CD4-positive, alpha-beta T cell (primary cell): Measurements from ENCODE around the gene SRPX2. TPM values are rescaled to one million over a fixed set of nuclear protein-coding genes. Genes with fewer than 3 reads are reported as not detected.

Experiments
- ATAC-seq: fragments of 200-7000 bp; cut with Tn5 transposase; one replicate; pipeline ENCODE4 v1.10.0; 2022; ENCODE audit warnings: mild to moderate bottlenecking; ENCODE audit not compliant: poor library complexity
- CTCF ChIA-PET: fragments of 350-600 bp; sonication (Branson Sonifier 250); formaldehyde crosslinking; loops from one replicate; lab custom pipeline; 2021; ENCODE audit warnings: antibody characterized with exemption, inconsistent platforms; lab: Charles Lee
- POLR2A ChIA-PET: fragments of 350-600 bp; sonication (Branson Sonifier 250); formaldehyde crosslinking; loops from one replicate; lab custom pipeline; 2021; ENCODE audit warnings: antibody characterized with exemption, inconsistent platforms; lab: Charles Lee
- DNase-seq, 14 experiments: peaks; one replicate each; pipeline ENCODE4 v3.0.0-alpha.2; 2013 to 2020; ENCODE audit warnings: mixed read lengths in 2 of 14
- H3K27ac ChIP-seq, 2 donors: one replicate each; pipeline versions ENCODE4 v1.5.1 to v1.7.0; 2013; ENCODE audit warnings: low read length in 2 of 2, low read depth in 1 of 2, mild to moderate bottlenecking in 1 of 2
- H3K27me3 ChIP-seq, 2 experiments: 1 replicate in 1 of 2; 2 replicates in 1 of 2; pipeline versions ENCODE4 v1.6.1 to v1.7.0; 2013; ENCODE audit warnings: low read length in 2 of 2, control low read depth in 1 of 2, mild to moderate bottlenecking in 1 of 2, moderate library complexity in 1 of 2; ENCODE audit not compliant: insufficient read depth in 2 of 2, control insufficient read depth in 1 of 2
- H3K36me3 ChIP-seq: one replicate; pipeline ENCODE4 v1.6.1; 2013; ENCODE audit warnings: low read length, control low read depth; ENCODE audit not compliant: insufficient read depth
- H3K4me1 ChIP-seq: one replicate; pipeline ENCODE4 v1.6.1; 2013; ENCODE audit warnings: low read length, control low read depth; ENCODE audit not compliant: insufficient read depth
- H3K4me3 ChIP-seq: one replicate; pipeline ENCODE4 v1.5.1; 2013; ENCODE audit warnings: mild to moderate bottlenecking, low read length, moderate library complexity
- H3K9me3 ChIP-seq, 2 experiments: 1 replicate in 1 of 2; 2 replicates in 1 of 2; pipeline versions ENCODE4 v1.6.1 to v1.7.0; 2013; ENCODE audit warnings: low read length in 2 of 2, mild to moderate bottlenecking in 2 of 2, control low read depth in 1 of 2, moderate library complexity in 1 of 2; ENCODE audit not compliant: control insufficient read depth in 1 of 2, insufficient read depth in 1 of 2
- H3K27ac Mint-ChIP-seq: one replicate; pipeline ENCODE4 v1.8.0; 2020; ENCODE audit warnings: mixed read lengths
- H3K27me3 Mint-ChIP-seq: one replicate; pipeline ENCODE4 v1.8.0; 2021; ENCODE audit warnings: mixed read lengths
- H3K36me3 Mint-ChIP-seq: one replicate; pipeline ENCODE4 v1.8.0; 2021; ENCODE audit warnings: low read depth, mixed read lengths
- H3K4me1 Mint-ChIP-seq: one replicate; pipeline ENCODE4 v1.8.0; 2021; ENCODE audit warnings: low read depth, mixed read lengths
- H3K4me3 Mint-ChIP-seq: one replicate; pipeline ENCODE4 v1.8.0; 2020; ENCODE audit warnings: mild to moderate bottlenecking, mixed read lengths
- H3K9me3 Mint-ChIP-seq: one replicate; pipeline ENCODE4 v1.8.0; 2020; ENCODE audit warnings: mixed read lengths
- intact Hi-C, 2 experiments: fragments of 100-400 bp; cut with DNase I in 1 of 2; cut with micrococcal nuclease in 1 of 2; formaldehyde crosslinking; loops; one replicate each; pipeline versions ENCODE4 v1.15.1 to v1.9.0; 2023 to 2025; cut with DNase I, micrococcal nuclease
- total RNA-seq, 174 experiments: library from RNA in 2 of 174; stranded (reverse) in 2 of 174; gene quantifications; one replicate each; pipeline ENCODE4 v1.2.3 and lab custom pipeline; 2021 to 2026
- TF ChIP-seq, protein P1 (sequence below): fragments of 200-600 bp; IDR thresholded peaks from one replicate; pipeline ENCODE4 v1.8.0; 2022; ENCODE audit warnings: antibody characterized with exemption, mild to moderate bottlenecking

SRPX2 gene
- total RNA-seq, 2 experiments from 2014 or later, result not detected

DNA sequence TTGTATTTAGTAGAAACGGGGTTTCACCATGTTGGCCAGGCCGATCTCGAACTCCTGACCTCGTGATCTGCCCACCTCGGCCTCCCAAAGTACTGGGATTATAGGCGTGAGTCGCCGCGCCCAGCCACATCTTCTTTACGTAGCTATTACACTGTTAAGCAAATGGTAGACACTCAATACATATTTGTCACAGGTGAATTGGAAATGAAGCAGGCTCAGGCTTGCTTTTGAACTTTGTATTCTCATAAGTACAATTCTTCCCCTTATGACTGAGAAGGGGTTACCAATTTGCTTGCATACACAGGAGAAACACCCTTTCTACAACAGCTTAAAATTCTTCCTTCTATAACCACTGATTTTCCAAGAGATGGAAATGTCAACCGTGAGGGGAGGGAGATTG, 787 bp upstream of the SRPX2 start:
- ATAC-seq, result no peak
- Histone ChIP-seq H3K27ac (no peak overlapping the region), H3K9me3 (no peaks in the 10 kb centered on the region), H3K36me3 (no peaks in the 10 kb centered on the region), H3K27me3 (peaks cover 0 to 5% of the 10 kb centered on the region in 2 experiments), H3K4me1 (no peaks in the 10 kb centered on the region), H3K4me3 (no peak overlapping the region)
- intact Hi-C loops, result no loop called here
- Mint-ChIP-seq H3K27me3 (peaks cover 35% of the 10 kb centered on the region), H3K27ac (no peak overlapping the region), H3K9me3 (no peaks in the 10 kb centered on the region), H3K4me3 (no peak overlapping the region), H3K36me3 (no peaks in the 10 kb centered on the region), H3K4me1 (no peaks in the 10 kb centered on the region)
- ChIA-PET CTCF (no interaction called here), POLR2A (no interaction called here)
- TF ChIP-seq, protein P1, sequence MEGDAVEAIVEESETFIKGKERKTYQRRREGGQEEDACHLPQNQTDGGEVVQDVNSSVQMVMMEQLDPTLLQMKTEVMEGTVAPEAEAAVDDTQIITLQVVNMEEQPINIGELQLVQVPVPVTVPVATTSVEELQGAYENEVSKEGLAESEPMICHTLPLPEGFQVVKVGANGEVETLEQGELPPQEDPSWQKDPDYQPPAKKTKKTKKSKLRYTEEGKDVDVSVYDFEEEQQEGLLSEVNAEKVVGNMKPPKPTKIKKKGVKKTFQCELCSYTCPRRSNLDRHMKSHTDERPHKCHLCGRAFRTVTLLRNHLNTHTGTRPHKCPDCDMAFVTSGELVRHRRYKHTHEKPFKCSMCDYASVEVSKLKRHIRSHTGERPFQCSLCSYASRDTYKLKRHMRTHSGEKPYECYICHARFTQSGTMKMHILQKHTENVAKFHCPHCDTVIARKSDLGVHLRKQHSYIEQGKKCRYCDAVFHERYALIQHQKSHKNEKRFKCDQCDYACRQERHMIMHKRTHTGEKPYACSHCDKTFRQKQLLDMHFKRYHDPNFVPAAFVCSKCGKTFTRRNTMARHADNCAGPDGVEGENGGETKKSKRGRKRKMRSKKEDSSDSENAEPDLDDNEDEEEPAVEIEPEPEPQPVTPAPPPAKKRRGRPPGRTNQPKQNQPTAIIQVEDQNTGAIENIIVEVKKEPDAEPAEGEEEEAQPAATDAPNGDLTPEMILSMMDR, result no peak
- DNase-seq, result no peak

DNA sequence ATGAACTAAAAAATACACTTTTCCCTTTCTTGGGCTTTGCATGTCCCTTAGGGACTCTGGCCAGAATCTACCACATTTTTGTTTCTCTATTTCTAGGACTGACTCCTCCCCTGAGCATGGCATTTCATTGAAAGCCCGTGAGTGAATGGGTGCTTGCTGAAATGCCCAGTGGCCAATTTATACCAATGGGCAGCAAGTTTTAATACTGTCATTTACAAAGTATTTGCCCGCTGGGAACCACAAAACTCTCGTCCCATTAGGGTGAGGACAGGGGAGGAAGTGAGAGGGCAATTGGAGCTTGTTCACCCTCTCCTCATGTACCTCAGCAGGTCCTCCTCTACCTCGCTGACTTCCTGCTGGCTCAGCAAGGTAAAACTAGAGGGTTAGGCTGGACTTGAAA, 1.1 kb downstream of the SRPX2 start:
- H3K9me3 ChIP-seq, result no peaks in the 10 kb centered on the region
- H3K9me3 Mint-ChIP-seq, result no peaks in the 10 kb centered on the region
- H3K4me3 ChIP-seq, result no peak overlapping the region
- H3K27me3 ChIP-seq, result no peaks in the 10 kb centered on the region
- H3K4me1 Mint-ChIP-seq, result no peaks in the 10 kb centered on the region
- TF ChIP-seq, protein P1, result no peak
- ChIA-PET POLR2A (no interaction called here), CTCF (interaction anchor here (0.6 to 1.7 kb wide), 2 partner anchors 12 to 123 kb away, joined by 3 to 4 read pairs; no protein-coding TSS in a partner anchor)
- H3K36me3 Mint-ChIP-seq, result no peaks in the 10 kb centered on the region
- H3K27ac ChIP-seq, result no peak overlapping the region
- H3K4me1 ChIP-seq, result no peaks in the 10 kb centered on the region
- intact Hi-C loops, result no loop called here
- peaks cover 27% of the 10 kb centered on the region for H3K27me3 Mint-ChIP-seq
- no peak for DNase-seq
- no peaks in the 10 kb centered on the region for H3K36me3 ChIP-seq
- H3K27ac Mint-ChIP-seq, result no peak overlapping the region
- no peak for ATAC-seq
- H3K4me3 Mint-ChIP-seq, result no peak overlapping the region

DNA sequence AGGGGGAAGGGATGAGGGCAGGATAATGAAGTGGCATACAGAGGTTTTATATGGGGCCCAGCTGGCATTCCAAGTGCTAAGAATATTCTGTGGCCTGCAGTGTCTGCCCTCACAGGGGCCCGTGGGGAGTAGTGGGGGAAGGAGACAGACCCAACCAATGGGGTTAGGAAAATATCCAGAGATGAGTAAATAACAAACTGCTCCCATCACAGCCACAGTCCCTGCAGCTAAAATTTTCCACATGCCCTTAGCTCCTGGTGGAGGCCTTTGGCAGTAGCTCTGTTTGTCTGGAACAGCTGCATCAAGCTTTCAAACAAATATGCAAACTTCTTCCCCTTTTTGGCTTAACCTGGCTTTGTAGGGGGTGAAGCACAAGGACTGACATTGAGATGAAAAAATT, 3.1 kb downstream of the SRPX2 start:
- Mint-ChIP-seq H3K9me3 (no peaks in the 10 kb centered on the region), H3K36me3 (no peaks in the 10 kb centered on the region), H3K4me3 (no peak overlapping the region), H3K27me3 (peaks cover 16% of the 10 kb centered on the region), H3K27ac (no peak overlapping the region), H3K4me1 (no peaks in the 10 kb centered on the region)
- CTCF ChIA-PET, result no interaction called here
- Histone ChIP-seq H3K36me3 (no peaks in the 10 kb centered on the region), H3K27me3 (no peaks in the 10 kb centered on the region), H3K9me3 (no peaks in the 10 kb centered on the region), H3K4me3 (no peak overlapping the region), H3K4me1 (no peaks in the 10 kb centered on the region), H3K27ac (no peak overlapping the region)
- no peak for ATAC-seq
- POLR2A ChIA-PET, result no interaction called here
- DNase-seq, result no peak
- TF ChIP-seq, protein P1, result no peak
- intact Hi-C loops, result no loop called here
